Subcutaneous abdominal adipose tissue (tissue), 5 donors: ENCODE results near the gene RRP12.

Experiments used
- H3K27ac ChIP-seq: one replicate; pipeline ENCODE4 v1.7.0; 2013; ENCODE audit warnings: low read depth, mild to moderate bottlenecking, inconsistent platforms, low read length, moderate library complexity
- H3K27me3 ChIP-seq, 5 donors: one replicate each; pipeline ENCODE4 v1.7.0; 2013; ENCODE audit warnings: low read length in 5 of 5, inconsistent platforms in 1 of 5; ENCODE audit not compliant: control insufficient read depth in 5 of 5, insufficient read depth in 4 of 5
- H3K36me3 ChIP-seq, 5 donors: one replicate each; pipeline ENCODE4 v1.7.0; 2013; ENCODE audit warnings: low read length in 5 of 5; ENCODE audit not compliant: control insufficient read depth in 5 of 5, insufficient read depth in 5 of 5
- H3K4me1 ChIP-seq, 5 donors: one replicate each; pipeline ENCODE4 v1.7.0; 2013; ENCODE audit warnings: low read length in 5 of 5, mild to moderate bottlenecking in 3 of 5, moderate library complexity in 1 of 5; ENCODE audit not compliant: control insufficient read depth in 5 of 5, insufficient read depth in 5 of 5
- H3K4me3 ChIP-seq, 5 donors: one replicate each; pipeline ENCODE4 v1.7.0; 2013; ENCODE audit warnings: low read length in 5 of 5, low read depth in 1 of 5
- H3K9ac ChIP-seq, 5 donors: one replicate each; pipeline ENCODE4 v1.7.0; 2013; ENCODE audit warnings: low read length in 5 of 5, mild to moderate bottlenecking in 4 of 5, moderate library complexity in 3 of 5
- H3K9me3 ChIP-seq, 5 donors: one replicate each; pipeline ENCODE4 v1.7.0; 2013; ENCODE audit warnings: low read length in 5 of 5; ENCODE audit not compliant: control insufficient read depth in 5 of 5
- donor health status: healthy.
- donor health status: healthy.
- donor health status: healthy.
- donor health status: healthy.
- donor health status: healthy.

The RRP12 gene

DNA sequence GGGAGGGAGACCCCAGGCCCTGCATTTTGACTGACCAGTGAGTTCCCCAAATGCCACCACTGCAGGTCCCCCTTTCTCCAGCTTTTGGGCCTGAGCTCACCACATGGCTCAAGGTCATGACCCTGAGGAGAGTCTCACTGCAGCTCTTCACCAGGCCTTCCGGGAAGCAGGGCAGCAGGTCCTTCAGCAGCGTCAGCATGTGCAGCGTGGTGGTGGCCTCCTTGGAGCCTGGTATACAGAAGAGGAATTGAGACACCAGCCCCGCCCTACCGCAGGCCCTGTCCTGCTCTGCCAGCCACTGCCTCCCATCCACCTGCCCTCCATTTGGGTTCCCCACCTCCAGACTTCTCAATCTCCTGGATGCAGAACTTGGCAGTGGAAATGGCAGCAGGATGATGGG, 13.0 kb downstream of the RRP12 start:
- Histone ChIP-seq H3K4me1 (no peaks in the 10 kb centered on the region), H3K27ac (no peak overlapping the region), H3K4me3 (no peak overlapping the region), H3K27me3 (no peaks in the 10 kb centered on the region), H3K9me3 (no peaks in the 10 kb centered on the region), H3K9ac (no peak overlapping the region), H3K36me3 (peaks cover 1 to 62% (median 47%) of the 10 kb centered on the region in 5 donors)

DNA sequence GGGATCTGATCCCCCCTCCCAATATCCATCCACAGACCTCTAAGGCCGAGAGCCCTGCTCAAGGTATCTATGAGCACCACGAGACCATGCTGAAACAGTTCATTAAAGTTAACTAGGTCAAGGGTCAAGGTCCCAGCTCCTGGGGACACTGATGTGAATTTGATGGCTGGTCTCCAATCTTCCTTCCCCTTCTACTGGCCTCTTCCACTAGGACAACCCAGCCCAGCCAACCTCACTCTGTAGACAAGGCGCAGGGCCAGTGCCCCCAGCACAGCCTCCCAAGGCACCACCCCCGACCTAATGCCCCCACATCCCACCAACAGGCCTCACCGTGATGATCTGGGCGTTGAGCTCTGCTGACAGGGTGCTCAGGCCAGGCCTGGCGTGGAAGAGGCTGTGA, 15.6 kb downstream of the RRP12 start:
- peaks cover 0 to 71% (median 49%) of the 10 kb centered on the region in 5 donors for H3K36me3 ChIP-seq

DNA sequence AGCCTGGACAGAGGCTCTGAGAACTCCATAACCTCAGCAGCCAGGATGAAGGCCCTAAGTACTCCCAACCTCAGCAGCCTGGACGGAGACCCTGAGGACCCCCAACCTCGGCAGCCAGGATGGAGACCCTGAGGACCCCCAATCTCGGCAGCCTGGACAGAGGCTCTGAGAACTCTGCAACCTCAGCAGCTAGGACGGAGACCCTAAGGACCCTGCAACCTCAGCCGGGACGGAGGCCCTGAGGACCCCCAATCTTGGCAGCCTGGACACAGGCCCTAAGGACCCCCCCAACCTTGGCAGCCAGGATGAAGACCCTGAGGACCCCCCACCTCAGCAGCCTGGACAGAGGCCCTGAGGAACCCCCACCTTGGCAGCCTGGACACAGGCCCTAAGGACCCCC, 16.5 kb downstream of the RRP12 start:
- no peaks in the 10 kb centered on the region for H3K27me3 ChIP-seq
- no peak overlapping the region for H3K4me3 ChIP-seq
- H3K9ac ChIP-seq, result no peak overlapping the region
- H3K9me3 ChIP-seq, result no peaks in the 10 kb centered on the region
- no peaks in the 10 kb centered on the region for H3K4me1 ChIP-seq
- no peak overlapping the region for H3K27ac ChIP-seq
- peaks cover 0 to 71% (median 50%) of the 10 kb centered on the region in 5 donors for H3K36me3 ChIP-seq

More for the DNA sequence above, 15.6 kb downstream of the RRP12 start:
- H3K9ac ChIP-seq, result no peak overlapping the region
- H3K4me1 ChIP-seq, result no peaks in the 10 kb centered on the region
- no peaks in the 10 kb centered on the region for H3K27me3 ChIP-seq
- H3K4me3 ChIP-seq, result no peak overlapping the region
- H3K27ac ChIP-seq, result no peak overlapping the region
- no peaks in the 10 kb centered on the region for H3K9me3 ChIP-seq

DNA sequence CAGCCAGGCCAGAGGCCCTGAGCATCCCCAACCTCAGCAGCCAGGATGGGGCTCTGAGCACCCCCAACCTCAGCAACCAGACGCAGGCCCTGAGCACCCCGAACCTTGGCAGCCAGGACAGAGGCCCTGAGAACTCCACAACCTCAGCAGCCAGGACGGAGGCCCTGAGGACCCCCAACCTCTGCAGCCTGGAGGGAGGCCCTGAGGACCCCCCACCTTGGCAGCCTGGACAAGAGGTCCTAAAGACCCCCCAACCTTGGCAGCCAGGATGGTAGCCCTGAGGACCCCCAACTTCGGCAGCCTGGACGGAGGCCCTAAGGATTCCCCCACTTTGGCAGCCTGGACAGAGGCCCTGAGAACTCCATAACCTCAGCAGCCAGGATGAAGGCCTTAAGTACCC, 17.0 kb downstream of the RRP12 start:
- Histone ChIP-seq H3K9ac (no peak overlapping the region), H3K27ac (no peak overlapping the region), H3K27me3 (no peaks in the 10 kb centered on the region), H3K4me1 (no peaks in the 10 kb centered on the region), H3K4me3 (no peak overlapping the region), H3K9me3 (no peaks in the 10 kb centered on the region), H3K36me3 (peaks cover 0 to 71% (median 51%) of the 10 kb centered on the region in 5 donors)

- no peaks in the 10 kb centered on the region for H3K9me3 ChIP-seq
- no peak overlapping the region for H3K27ac ChIP-seq
- no peak overlapping the region for H3K9ac ChIP-seq
- peaks cover 1 to 72% (median 50%) of the 10 kb centered on the region in 5 donors for H3K36me3 ChIP-seq
- no peaks in the 10 kb centered on the region for H3K27me3 ChIP-seq
- no peak overlapping the region for H3K4me3 ChIP-seq
- no peaks in the 10 kb centered on the region for H3K4me1 ChIP-seq
Measured at GRCh38 chr10:97383159-97383558, 18.0 kb downstream of the RRP12 start.

DNA sequence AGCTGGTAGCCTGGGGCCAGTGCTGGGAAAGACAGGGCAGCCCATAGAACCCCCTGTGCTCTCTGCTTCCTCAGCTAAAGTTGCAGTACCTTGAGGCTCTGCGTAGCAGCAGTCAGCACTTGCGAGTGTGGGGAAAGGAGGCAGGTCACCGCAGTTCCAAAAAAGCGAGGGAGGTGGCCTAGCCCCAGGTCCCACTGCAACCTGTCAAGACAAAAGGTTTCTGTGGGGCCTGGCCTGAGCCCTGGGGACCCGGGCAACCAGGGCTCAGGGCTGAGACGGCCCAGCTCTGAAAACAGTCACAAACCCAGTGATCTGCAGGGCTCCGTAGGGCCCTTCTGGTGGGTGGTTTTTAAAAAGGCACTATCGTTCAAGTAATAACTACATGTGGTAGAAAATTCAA, 19.5 kb downstream of the RRP12 start:
- H3K4me1 ChIP-seq, result no peaks in the 10 kb centered on the region

DNA sequence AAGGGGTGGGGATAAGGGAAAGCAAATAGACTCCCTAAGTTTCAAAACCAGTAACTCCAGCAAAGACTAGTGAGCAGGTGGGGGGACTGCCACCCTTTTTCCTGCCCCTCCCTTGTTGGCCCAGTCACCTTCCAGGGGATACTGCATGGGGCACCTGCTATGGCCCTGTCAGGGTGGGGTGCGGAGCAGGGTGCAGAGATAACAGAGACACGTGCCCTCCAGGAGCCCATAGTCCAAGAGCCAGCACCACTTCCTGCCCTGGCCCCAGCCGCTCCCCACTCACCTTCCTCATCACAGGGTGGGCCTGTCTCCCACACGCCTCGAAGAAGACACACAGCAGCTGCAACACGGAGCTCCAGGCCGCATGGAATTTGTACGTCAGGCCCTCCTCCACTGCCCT, 20.6 kb downstream of the RRP12 start:
- Histone ChIP-seq H3K27me3 (no peaks in the 10 kb centered on the region), H3K4me3 (no peak overlapping the region), H3K9me3 (no peaks in the 10 kb centered on the region), H3K36me3 (peaks cover 3 to 75% (median 42%) of the 10 kb centered on the region in 5 donors), H3K27ac (no peak overlapping the region), H3K9ac (no peak overlapping the region), H3K4me1 (no peaks in the 10 kb centered on the region)

More for the DNA sequence above, 19.5 kb downstream of the RRP12 start:
- Histone ChIP-seq H3K4me3 (no peak overlapping the region), H3K27ac (no peak overlapping the region), H3K9ac (no peak overlapping the region), H3K9me3 (no peaks in the 10 kb centered on the region), H3K27me3 (no peaks in the 10 kb centered on the region), H3K36me3 (peaks cover 3 to 74% (median 45%) of the 10 kb centered on the region in 5 donors)

DNA sequence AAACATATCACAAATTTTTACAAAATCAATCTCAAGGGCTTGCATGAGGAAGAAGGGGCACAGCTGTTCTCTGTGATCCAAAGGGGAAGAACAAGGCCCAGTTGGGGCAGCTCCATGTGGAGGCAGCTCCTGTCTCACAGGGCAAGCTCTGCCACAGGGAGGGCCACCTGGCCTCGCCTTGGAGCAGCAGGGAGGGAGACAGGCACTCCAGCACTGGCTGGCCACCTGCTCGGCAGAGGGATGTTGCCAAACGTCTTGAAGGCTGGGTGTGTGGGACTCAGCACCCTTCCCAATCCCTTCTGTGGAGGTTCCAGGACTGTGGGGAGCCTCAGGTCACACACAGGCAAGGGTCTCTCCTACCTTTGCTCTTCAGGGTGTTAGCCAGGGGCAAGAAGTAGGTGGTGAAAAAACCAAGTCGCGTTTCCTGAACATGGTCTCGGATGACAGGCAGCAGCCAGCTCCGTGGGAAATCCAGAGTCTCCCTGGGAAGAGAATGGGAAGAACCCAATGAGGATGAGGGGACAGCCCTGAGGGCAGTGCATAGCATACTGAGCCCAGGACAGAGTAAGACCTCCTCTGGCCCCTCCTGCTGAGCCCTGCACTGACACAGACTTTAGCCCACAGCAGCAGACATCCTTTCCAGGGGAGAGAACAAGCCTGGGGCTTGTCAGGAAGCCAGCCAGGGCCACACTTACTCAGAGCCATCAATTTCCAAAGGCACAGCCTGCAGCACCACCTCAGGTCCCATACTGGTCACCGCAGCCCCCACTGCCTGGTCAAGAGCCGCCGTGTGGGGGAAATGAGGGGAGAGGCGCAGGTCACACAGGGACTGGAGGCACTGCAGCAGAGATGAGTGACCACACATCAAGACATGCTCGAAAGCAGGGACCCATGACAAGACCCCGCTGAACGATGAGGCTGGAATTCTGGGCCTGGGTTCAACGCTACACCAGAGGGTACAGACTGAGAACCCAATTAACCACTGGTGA, 21.9 kb downstream of the RRP12 start:
- H3K27me3 ChIP-seq, result no peaks in the 10 kb centered on the region
- H3K9me3 ChIP-seq, result no peaks in the 10 kb centered on the region
- no peak overlapping the region for H3K27ac ChIP-seq
- H3K4me3 ChIP-seq, result no peak overlapping the region
- H3K9ac ChIP-seq, result peak overlapping the region in 1 of 5 donors; percentile 23
- peaks cover 3 to 66% (median 37%) of the 10 kb centered on the region in 5 donors for H3K36me3 ChIP-seq
- no peaks in the 10 kb centered on the region for H3K4me1 ChIP-seq

GRCh38 chr10:97376413-97376812, 24.7 kb downstream of the RRP12 start:
- Histone ChIP-seq H3K27ac (no peak overlapping the region), H3K36me3 (peaks cover 5 to 74% (median 54%) of the 10 kb centered on the region in 5 donors), H3K27me3 (no peaks in the 10 kb centered on the region), H3K9me3 (no peaks in the 10 kb centered on the region), H3K4me1 (peaks cover 0 to 9% (median 0%) of the 10 kb centered on the region in 5 donors), H3K4me3 (no peak overlapping the region), H3K9ac (no peak overlapping the region)

GRCh38 chr10:97373456-97373855, 27.7 kb downstream of the RRP12 start:
- peaks cover 0 to 9% (median 0%) of the 10 kb centered on the region in 5 donors for H3K4me1 ChIP-seq
- H3K36me3 ChIP-seq, result peaks cover 5 to 76% (median 62%) of the 10 kb centered on the region in 5 donors
- H3K27ac ChIP-seq, result no peak overlapping the region
- no peak overlapping the region for H3K9ac ChIP-seq
- no peak overlapping the region for H3K4me3 ChIP-seq
- no peaks in the 10 kb centered on the region for H3K27me3 ChIP-seq
- H3K9me3 ChIP-seq, result no peaks in the 10 kb centered on the region
